Amniotic epithelial cell (primary cell): ENCODE data around the gene PROX1.

Source experiments
- DNase-seq: peaks from one replicate; pipeline ENCODE4 v3.0.0-alpha.2; 2010; ENCODE audit warnings: low read depth

PROX1 gene

DNA sequence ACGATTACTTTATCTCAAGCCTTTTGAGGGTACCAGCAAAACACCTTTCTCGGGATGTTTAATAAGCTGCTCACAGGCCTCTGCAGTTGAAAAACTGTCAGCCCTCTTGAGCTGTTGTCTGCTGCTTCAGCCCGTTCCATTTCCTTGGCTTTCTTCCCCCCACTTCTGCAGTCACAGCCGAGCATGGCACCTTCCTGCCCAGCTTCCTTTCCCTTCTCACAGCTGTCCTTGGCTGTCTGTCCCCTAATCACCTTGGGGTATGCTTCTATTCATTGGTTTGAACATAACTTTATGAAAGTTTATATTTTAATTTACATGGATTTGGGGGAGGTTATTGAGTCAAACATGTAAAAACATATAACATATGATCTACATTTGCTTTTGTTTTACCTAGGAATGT, 6.9 kb upstream of the PROX1 start:
- DNase-seq: no peak

DNA sequence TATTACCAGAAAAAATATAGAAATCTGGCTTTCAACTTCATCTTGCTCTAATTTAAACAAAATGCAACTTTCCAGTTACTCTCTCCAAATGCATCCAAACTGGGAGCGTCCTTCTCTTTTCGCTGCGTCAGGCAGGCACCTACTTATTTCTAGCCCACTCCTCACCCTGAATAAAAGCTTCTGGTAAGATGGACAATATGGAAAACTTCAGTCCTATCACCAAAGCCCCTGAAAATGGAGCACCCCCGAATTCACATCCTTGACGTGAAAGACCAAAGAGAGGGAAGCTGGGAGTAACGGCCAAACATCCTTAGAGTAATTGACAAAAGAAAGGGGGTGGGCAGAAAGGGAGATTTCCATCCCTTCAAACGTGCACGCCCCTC, 5.5 kb upstream of the PROX1 start:
- DNase-seq: no peak

DNA sequence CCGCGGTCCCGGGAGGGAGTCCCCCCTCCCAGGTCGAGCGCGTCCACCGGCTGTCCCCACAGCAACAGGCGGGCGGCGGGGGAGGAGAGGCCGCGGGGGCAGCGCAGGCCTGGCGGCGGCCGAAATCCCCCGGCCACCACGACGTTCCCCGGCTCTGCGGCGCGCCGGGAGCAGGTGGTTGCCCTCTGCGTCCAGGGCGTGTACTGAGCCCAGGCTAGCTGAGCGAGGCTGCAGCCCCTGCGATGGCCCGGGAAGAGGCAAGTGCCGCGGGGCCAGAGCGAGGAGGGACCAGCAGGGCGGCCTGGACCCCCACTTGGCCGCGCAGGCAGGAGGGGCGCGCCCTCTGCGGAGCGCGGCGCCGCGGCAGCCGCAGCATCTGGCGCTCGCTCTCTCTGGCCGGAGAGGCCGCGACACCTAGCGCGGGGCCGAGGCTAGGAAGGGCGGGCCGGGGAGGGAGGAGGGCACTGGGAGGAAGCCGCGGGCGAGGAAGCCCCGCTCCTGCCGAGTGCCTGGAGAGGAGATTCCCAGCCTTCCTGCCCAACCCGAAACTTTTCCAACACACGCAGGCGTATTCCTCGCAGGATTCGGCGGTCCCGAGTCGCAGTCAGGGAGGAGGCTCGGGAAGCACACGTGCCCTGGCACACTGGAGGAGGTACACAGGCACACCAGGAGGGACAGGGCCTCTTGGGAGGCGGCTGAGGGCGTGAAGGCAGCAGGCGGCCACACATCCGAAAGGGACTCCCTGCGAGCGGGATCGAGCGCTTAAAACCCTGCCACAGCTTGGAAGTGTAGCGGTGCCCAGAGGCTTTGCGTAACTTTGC, 4.9 kb upstream of the PROX1 start:
- DNase-seq: no peak

DNA sequence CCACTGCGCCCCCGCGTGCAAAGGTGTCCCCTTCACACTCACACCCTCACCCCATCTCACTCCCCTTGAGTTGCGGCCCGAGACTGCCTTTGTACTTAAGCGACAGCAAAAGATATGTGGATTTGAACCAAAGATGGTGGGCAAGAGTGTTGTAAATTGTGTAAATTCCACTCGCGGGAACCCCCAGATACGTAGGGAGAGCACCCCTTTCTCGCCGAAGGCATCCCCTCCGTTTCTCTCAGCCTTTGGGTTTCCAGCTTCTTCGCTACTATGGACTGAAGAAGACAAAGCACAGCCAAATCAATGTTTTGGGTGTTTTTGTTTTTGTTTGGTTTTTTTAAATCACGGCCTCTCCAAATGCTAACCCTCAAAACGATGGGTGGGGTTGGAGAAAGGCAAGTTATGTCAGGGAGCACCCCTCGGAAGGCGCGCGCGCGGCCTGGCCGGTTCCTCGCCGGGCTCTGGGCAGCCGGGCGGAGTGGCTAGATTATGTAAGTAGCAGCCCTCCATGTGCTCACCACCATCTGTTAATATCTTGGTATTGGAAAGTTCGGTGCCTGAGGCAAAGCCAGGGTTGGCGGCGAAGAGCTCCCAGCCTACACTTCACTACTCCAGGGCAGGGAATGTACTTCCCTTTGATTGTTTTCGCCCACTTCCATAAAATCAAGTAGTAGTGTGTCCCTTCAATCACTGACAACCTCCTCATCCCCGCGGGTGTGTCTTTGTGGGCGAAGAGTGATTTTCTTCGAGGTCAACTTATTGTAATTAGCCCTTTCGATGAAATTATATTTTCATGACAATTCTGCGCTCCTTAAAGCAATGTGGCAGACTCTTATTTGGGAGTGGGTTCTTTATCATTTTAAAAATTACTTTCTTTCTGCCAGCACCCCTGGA, 4.0 kb upstream of the PROX1 start:
- no peak for DNase-seq

DNA sequence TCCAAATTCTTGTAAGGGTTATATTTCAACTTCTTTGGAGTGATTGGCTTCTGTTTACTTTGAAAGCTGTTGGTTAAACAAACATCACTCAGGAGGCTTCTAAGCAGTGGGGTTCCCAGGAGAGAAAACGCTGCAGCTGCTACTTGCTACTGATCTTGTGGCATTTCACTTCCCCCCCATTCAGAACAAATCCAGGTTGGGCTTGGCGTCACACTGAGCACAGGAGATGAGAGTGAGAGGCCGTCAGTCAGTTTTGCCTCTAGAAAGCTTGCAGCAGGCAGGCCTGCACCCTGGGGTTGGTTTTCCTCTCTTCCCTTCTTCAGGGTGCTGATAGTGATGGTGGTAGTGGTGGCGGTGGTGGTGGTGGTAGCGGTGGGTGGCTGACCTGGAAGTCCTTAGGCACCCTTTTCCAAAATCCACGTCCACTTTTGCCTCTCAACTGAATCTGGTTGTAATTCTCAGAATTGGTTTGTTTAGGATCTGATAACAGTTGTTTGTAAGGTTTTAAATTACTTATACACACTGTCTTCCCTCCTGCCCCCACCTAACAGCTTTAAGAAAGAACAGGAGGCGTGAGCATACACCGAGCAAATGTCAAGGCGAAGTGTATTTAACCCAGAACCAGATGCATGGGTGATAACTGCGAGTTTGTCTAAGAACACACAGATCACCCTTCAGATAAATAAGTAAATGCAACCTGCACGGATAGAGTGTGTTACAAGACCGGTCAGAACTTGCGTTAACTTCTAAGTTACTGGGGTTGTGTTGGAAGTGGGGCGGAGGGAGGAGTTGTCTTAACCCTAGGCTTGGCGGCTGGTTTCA, 3.2 kb upstream of the PROX1 start:
- DNase-seq: no peak

DNA sequence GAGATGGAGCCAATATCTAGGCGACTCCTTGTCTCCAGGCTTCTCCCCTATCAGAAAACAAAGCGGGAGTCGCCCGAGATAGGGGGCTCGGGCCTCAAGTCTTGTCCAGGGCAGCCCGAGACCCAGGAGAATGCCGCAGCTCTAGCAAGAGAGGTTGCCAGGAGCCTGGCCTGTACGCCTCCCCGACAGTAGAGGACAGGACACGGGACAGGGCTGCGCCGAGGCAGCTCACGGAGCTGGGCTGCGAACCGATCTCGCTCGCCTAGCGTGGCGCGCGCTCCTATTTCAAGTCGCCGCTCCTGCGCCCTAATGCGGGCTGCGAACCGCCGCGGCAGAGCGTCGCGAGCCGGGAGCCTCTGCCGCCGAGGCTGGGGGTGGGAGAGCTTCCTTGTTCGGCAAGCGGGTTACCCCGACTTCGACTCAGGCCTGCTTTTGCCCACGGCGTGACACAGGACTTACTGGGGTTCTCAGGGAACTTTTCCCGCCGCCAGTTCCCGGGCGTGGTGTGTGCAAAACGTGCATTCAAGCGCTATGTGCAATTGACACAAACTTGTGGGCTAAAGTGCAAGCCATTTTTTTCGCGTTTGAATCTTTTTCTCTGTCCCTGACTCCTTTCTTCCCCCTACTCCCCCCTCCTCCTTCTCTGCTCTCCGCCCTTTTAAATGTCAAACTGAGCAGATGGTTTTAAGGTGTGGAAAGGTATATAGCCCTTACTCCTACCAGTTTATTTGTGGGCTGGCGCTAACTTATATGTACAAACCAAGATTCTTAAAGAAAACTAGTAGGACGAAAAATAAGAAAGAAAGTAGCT, 2.4 kb upstream of the PROX1 start:
- DNase-seq: no peak

DNA sequence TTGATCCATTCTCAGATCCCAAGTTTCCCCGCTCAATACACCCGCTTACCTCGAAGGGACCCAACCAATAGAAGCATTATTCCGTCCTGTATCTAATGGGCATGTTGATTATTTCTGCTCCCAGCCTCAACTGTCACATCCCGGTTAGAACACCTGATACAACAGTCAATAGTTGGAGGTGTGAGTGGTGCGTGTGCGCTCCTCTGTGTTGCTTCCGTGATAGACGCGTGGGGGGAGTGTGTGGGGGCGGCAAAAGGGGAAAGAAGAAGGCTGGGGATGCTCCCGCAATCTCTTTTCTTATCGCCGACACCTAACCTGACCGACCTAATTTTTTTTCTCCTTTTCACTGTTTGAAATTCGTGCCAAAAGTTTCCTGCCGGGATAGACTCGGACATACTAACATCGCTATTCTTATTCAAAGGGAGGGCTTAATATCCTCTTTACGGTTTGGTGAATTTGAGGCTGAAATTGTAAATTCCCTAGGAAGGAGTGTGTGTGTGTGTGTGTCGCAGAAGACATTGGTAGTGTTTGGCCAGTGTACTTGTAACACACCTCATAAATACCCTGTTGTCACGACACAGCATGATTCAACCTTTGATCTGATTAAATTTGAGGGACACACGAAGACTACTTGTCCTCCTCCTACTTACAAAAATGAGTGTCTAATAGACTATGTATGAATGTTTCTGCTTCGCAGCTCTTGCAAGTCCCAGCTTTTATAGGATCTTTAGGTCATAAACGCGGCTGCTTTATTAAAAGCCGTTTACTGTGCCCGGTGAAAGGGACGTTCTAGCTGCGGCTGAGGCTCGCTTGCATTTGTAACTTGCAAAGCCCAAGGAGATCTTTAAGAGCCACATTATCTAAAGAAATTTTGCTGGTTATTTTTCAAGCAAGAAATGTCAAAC, 1.5 kb upstream of the PROX1 start:
- no peak for DNase-seq

DNA sequence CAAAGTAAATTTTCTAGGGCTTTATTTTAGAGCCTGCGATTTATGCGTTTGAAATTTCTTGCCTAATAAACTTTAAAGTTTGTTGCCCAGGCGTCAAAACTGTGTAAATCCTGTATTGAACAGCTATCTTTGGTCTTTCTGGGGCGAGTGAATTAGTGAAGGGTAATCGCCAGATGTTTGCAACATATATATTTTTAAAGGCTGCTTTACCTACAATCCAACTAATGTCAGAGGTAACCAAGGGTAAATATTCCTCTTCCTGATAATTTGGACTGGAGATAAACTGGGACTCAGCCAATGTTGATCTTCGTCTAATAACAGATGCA, 885 bp upstream of the PROX1 start:
- no peak for DNase-seq

DNA sequence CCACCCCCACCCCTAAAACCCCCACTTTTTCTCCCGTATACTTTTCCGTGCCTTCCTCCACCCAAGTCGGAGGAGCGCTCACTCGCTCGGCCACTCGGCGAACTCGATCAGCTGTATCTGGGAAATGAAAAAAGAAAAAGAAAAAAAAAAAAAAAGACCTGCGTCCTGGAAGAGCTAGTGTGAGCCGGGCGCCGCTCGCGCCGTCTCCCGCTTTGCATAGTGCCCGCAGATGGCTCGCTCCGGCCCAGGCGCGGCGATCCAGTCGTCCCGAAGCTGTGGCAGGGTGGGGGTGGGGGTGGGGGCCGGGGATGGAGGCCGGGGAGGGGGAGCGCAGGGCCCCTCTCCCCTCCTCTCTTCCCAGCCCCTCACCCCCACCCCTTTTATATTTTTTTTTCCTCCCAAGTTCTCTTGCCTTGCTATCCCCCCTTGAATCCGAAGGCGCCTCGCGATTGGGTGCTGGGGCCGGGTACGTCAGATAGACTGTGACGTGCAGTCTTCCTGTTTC, 299 bp upstream of the PROX1 start:
- no peak for DNase-seq

DNA sequence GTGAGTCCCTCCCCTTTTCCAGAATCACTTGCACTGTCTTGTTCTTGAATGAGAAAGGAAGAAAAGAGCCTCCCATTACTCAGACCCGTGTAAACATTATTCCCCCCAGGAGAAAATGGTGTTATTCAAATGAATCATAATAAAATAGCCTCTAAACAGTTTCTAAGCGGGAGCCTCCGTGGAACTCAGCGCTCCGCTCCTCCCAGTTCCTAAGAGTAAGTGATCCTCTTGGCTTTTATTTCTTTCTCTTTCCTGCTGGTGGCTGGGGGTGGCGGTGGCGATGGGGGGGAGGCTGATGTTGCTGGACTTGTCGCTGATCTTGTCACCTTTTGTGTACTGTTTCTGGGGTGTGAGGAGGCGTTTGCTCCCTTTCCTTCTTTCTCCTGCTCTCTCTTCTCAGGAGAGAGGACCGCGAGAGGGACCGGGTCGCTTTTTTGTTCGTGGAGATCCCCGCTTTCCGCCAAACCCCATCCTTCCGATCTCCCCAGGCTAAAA, 781 bp downstream of the PROX1 start:
- no peak for DNase-seq

DNA sequence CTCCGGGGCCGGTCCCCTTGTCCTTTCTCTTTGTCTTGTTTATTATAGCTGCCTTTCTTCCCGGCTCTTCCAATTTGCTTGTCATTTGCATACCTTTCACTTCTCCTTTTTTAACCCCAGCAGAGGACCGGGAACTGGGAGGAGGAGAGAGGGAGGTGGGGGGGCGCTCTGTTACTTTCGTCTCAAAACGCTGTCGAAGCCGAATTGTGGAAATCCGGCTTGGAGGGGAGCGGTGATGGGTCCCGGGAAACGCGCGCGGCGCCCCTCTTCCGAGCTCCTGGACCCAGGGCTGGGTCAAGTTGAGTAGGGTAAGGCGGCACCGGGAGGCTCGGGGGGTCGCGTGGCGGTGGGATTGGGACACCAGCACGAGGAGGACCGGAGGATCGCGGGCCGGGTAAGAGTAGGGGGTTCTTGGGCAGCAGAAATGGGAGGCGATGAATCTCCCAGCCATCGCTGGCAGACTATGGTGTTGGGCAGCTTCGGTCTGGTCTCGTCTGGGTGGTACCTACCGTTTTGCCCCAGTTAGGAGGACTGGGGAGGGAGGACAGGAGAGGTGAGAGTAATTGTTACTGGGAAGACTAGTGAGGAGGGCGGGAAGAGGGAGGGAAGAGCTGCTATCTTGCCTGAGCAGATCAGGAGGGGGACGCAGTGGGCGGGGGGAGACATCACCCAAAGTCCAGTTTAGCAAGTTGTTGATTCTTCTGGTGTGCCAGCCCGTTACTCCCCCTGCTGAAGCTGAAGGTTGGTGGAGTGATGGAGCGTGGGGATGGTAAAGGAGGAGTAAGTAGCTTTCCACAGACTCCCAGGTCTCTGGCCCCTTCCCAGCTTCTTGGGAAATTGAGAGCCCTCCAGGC, 1.5 kb downstream of the PROX1 start:
- no peak for DNase-seq

DNA sequence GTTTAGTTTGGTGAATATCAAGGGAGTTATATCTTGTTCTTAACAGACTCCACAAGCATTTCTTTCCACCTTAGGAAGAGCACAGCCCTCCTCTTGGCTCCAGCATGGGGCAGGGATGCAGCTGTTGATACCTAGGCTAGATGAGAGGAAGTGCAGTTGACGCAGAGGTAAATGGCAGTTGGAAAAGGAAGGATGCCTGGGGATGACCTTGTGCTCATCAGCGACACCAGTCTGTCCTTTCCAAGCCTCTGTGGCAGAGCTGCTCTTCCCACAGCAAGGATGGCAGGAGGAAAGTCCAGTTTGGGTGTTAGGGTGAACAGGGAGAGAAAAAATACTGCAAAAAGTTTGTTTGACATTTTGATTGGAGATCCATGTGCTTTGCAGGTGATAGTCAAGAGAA, 6.2 kb downstream of the PROX1 start:
- DNase-seq: no peak

DNA sequence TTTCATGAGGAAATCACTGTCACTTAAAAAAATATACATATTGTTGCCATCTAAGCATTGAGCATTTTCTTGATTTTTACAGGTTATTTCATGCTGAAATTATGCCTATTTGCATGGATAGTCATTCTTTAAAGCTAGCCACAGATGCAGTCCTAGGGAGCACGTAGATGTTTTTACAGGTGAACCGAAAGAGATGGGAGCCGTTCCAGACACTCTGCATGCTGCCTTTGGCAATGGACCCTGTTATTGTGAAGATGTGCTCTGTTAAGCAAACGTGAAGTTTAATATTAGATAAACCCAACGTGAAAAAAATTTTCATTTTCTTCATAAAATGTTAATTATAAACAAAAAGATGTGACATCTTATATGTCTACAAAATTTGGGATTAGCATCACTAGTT, 7.1 kb downstream of the PROX1 start:
- DNase-seq: no peak

DNA sequence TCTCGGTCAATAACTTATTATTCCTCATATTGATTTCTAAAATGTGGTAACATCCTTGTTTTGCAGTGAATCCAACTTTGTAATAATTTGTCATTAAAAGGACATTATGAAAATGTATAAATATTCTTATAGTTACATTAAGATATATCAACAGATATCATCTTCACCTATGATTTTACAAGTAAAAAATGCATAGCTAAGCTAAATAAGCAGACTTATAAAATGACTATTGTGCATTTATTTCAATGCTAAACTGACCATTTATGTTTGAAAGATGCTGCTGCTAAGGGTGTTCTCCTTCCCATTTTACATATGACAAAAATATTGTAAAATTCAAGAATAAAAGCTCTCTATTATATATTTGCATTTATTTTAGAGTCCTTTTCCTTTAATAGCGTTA, 7.8 kb downstream of the PROX1 start:
- DNase-seq: no peak

DNA sequence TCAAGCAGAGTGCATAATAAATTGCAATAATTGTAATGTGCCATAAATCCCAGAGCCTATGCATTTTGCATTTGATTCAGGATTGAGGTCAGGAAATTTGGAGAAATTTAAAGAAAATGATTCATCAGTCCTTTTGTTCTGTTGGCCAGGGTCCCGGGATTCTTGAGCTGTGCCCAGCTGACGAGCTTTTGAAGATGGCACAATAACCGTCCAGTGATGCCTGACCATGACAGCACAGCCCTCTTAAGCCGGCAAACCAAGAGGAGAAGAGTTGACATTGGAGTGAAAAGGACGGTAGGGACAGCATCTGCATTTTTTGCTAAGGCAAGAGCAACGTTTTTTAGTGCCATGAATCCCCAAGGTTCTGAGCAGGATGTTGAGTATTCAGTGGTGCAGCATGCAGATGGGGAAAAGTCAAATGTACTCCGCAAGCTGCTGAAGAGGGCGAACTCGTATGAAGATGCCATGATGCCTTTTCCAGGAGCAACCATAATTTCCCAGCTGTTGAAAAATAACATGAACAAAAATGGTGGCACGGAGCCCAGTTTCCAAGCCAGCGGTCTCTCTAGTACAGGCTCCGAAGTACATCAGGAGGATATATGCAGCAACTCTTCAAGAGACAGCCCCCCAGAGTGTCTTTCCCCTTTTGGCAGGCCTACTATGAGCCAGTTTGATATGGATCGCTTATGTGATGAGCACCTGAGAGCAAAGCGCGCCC, 8.7 kb downstream of the PROX1 start:
- DNase-seq: no peak

DNA sequence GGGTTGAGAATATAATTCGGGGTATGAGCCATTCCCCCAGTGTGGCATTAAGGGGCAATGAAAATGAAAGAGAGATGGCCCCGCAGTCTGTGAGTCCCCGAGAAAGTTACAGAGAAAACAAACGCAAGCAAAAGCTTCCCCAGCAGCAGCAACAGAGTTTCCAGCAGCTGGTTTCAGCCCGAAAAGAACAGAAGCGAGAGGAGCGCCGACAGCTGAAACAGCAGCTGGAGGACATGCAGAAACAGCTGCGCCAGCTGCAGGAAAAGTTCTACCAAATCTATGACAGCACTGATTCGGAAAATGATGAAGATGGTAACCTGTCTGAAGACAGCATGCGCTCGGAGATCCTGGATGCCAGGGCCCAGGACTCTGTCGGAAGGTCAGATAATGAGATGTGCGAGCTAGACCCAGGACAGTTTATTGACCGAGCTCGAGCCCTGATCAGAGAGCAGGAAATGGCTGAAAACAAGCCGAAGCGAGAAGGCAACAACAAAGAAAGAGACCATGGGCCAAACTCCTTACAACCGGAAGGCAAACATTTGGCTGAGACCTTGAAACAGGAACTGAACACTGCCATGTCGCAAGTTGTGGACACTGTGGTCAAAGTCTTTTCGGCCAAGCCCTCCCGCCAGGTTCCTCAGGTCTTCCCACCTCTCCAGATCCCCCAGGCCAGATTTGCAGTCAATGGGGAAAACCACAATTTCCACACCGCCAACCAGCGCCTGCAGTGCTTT, 9.4 kb downstream of the PROX1 start:
- DNase-seq: no peak

DNA sequence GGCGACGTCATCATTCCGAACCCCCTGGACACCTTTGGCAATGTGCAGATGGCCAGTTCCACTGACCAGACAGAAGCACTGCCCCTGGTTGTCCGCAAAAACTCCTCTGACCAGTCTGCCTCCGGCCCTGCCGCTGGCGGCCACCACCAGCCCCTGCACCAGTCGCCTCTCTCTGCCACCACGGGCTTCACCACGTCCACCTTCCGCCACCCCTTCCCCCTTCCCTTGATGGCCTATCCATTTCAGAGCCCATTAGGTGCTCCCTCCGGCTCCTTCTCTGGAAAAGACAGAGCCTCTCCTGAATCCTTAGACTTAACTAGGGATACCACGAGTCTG, 10.0 kb downstream of the PROX1 start:
- DNase-seq: no peak

DNA sequence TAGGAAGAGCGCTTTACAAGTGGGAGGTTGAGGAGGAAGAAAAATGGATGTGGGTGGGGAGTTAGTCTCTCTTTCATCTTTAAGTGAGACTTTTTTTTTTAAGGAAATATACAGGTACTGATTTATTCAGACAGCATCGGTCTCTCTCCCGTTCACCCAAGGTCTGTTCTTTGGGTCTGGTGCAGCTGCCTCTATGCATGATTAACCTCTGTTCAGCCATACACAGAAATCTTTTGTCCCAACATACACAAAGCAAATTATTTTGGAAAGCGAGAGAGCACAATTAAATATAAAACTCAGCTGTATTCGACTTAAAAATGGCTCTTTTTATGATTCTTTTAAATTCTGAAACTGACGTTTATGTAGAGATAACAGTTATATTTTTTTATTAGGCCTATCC, 11.0 kb downstream of the PROX1 start:
- DNase-seq: no peak
